ENCODE measurements around the gene EGFL6. TPM values are rescaled to one million over a fixed set of nuclear protein-coding genes. Genes with fewer than 3 reads are reported as not detected.
A peak's percentile ranks its signal among the peaks of the same experiment; 100 is the strongest.

Gene EGFL6
- total and polyA plus RNA-seq, 2 experiments from 2014 or later: 0.12 TPM; not detected in 1

- no peak overlapping the region for H3K27ac ChIP-seq
- DNase-seq (ENCODE audit: low read depth in 1 of 2, low spot score in 1 of 2): peak in 1 of 2 donors; percentile 70
These were observed 89.7 kb downstream of the EGFL6 start for GRCh38 chrX:13659063-13659462.

GRCh38 chrX:13661735-13662288 is 92.4 kb downstream of the EGFL6 start:
- Histone ChIP-seq H3K27ac (no peak overlapping the region), H3K4me1 (ENCODE audit: low read depth) (peaks cover 16% of the 10 kb centered on the region), H3K9me3 (ENCODE audit: low read depth) (no peaks in the 10 kb centered on the region), H3K27me3 (no peaks in the 10 kb centered on the region), H3K4me3 (no peak overlapping the region), H3K36me3 (no peaks in the 10 kb centered on the region)
- TF ChIP-seq CTCF (IDR thresholded peaks at IDR 0.05; ENCODE audit: low read depth, low read length): no peak
- DNase-seq (ENCODE audit: low read depth in 1 of 2, low spot score in 1 of 2): no peak

More at GRCh38 chrX:13659063-13659462, 89.7 kb downstream of the EGFL6 start:
- TF ChIP-seq CTCF (IDR thresholded peaks at IDR 0.05; ENCODE audit: low read depth, low read length): no peak
- no peaks in the 10 kb centered on the region for H3K36me3 ChIP-seq
- H3K9me3 ChIP-seq (ENCODE audit: low read depth): no peaks in the 10 kb centered on the region
- H3K27me3 ChIP-seq: no peaks in the 10 kb centered on the region
- peaks cover 5% of the 10 kb centered on the region for H3K4me1 ChIP-seq (ENCODE audit: low read depth)
- H3K4me3 ChIP-seq: no peak overlapping the region

- DNase-seq (ENCODE audit: low read depth in 1 of 2, low spot score in 1 of 2): peak in 1 of 2 donors; percentile 81
- Histone ChIP-seq H3K36me3 (no peaks in the 10 kb centered on the region), H3K27me3 (no peaks in the 10 kb centered on the region), H3K4me1 (ENCODE audit: low read depth) (peaks cover 16% of the 10 kb centered on the region), H3K27ac (peak overlapping the region; percentile 26), H3K9me3 (ENCODE audit: low read depth) (no peaks in the 10 kb centered on the region), H3K4me3 (no peak overlapping the region)
- no peak for TF ChIP-seq CTCF (IDR thresholded peaks at IDR 0.05; ENCODE audit: low read depth, low read length)
These were observed 93.0 kb downstream of the EGFL6 start for GRCh38 chrX:13662355-13662791.

- Histone ChIP-seq H3K4me3 (no peak overlapping the region), H3K36me3 (no peaks in the 10 kb centered on the region), H3K27ac (peak overlapping the region; percentile 89), H3K4me1 (ENCODE audit: low read depth) (peaks cover 16% of the 10 kb centered on the region), H3K9me3 (ENCODE audit: low read depth) (no peaks in the 10 kb centered on the region), H3K27me3 (no peaks in the 10 kb centered on the region)
- TF ChIP-seq CTCF (IDR thresholded peaks at IDR 0.05; ENCODE audit: low read depth, low read length): no peak
- DNase-seq (ENCODE audit: low read depth in 1 of 2, low spot score in 1 of 2): peak in 1 of 2 donors; percentile 42
These were observed 94.6 kb downstream of the EGFL6 start for GRCh38 chrX:13664020-13664419.

- H3K4me3 ChIP-seq: no peak overlapping the region
- no peaks in the 10 kb centered on the region for H3K9me3 ChIP-seq (ENCODE audit: low read depth)
- no peak for TF ChIP-seq CTCF (IDR thresholded peaks at IDR 0.05; ENCODE audit: low read depth, low read length)
- peaks cover 16% of the 10 kb centered on the region for H3K4me1 ChIP-seq (ENCODE audit: low read depth)
- peak in 1 of 2 donors; percentile 48 for DNase-seq (ENCODE audit: low read depth in 1 of 2, low spot score in 1 of 2)
- no peaks in the 10 kb centered on the region for H3K36me3 ChIP-seq
- no peak overlapping the region for H3K27ac ChIP-seq
- no peaks in the 10 kb centered on the region for H3K27me3 ChIP-seq
These were observed 97.4 kb downstream of the EGFL6 start for GRCh38 chrX:13666836-13667235.
